ENCODE measurements around the gene NFE2L2.
A peak's percentile ranks its signal among the peaks of the same experiment; 100 is the strongest.
"Not testable (repeated sequence)": the region's sequence is repeated elsewhere in the genome, so short reads cannot be mapped to it uniquely, and the experiment has no call there.

The NFE2L2 gene

DNA sequence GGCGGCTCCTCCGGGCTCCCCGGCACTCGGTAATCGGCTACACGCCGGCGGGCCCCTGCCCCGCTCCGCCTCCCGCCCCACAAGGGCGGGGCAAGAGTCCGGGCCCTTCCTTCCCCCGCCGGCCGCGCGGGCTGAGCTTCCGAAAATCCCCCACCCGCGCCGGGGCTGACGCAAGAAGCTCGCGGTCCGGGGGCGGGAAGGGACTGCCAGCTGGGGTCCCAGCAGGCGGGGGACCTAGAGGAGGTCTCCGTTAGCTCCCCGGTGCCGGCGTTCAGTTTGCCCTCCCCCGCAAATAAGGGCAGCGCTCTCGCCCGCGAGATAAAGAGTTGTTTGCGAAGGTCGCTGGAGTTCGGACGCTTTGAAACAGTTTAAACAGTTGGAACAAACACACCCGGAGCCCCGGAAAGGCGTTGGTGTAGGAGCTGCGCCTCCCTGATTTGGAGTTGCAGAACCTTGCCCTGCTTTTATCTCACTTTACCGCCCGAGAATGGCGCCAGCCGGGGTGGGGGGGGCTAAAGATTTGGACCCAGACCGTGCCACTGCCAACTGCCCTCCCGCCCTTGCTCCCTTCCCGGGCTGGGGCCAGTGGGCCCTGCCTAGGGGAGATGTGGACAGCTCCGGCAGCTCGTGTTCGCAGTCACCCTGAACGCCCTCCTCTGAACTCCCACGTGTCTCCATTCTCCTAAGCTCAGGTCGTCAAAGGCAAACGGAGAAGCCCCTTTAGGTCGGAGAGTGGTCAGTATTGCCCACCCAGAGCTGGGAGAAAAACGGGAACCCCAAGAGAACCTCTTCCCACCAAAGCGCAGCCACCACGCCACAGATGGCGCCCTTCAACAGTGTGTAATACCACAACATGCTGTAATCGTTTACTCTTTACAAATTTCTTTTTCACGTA is at the start of gene NFE2L2:
TSS of gene NFE2L2 (minus strand) at position 35 of the 895 bp plus-strand sequence. CDS start 151 bp downstream, outside the sequence.
- peak; percentile 84 for DNase-seq

DNA sequence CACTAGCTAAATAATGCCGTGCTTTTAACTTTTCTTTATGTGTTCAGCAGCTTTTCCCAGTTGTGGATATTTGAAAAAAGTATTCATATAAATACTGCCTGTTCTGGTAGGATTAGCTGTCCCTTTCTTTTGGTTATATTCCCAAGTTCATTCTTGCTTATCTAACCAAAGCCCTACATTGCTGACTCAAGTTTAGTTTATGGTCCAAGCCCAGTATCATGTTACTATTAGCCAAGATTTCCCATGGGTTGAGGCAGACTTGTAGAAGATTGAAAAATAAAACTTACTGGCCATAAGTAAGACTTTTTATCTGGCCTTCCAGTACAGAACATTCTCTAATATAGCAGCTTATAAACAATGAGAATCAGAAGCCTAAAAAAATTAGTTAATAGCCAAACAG is 49.7 kb upstream of the NFE2L2 start:
- no peak for DNase-seq

DNA sequence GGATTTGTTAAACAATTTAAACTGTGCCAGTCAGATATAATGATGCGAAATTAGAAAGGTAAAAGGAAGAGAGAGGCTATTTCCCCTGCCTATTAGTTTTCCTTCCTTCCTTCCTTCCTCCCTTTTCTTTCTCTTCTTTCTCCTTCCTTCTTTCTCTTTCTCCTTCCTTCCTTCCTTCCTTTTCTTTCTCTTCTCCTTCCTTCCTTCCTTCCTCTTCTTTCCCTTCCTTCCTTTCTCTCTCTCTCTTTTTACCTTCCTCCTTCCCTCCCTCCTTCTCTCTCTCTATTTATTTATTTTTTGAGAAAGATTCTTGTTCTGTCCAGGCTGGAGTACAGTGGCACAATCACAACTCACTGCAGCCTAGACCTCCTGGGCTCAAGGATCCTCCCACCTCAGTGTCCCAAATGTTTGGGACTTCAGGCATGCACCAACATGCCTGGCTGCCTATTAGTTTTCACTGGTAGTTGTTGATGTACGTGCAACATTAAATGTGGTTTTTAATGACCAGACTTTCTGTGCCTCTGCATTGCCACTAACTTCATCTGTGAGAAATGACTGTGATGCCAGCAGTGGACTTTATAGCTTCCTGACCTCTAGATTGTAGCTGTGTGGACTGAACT is 48.7 kb upstream of the NFE2L2 start:
- no peak for DNase-seq

DNA sequence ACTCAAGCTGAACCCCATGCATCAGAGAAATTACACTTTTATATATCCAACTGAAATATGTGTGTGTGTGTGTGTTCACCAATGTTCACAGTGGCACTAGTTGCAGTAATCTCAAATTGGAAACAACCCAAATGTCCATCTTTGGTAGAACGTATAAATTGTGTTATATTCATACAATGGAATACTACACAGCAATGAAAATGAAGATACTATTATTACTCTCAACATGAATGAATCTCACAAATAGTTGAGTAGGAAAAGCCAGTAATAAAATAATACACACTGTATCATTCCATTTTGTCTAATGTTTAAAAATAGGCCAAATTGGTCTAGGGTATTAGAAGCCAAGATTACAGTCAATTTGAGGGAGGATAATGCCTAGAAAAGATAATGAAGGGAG is 48.0 kb upstream of the NFE2L2 start:
- no peak for DNase-seq

DNA sequence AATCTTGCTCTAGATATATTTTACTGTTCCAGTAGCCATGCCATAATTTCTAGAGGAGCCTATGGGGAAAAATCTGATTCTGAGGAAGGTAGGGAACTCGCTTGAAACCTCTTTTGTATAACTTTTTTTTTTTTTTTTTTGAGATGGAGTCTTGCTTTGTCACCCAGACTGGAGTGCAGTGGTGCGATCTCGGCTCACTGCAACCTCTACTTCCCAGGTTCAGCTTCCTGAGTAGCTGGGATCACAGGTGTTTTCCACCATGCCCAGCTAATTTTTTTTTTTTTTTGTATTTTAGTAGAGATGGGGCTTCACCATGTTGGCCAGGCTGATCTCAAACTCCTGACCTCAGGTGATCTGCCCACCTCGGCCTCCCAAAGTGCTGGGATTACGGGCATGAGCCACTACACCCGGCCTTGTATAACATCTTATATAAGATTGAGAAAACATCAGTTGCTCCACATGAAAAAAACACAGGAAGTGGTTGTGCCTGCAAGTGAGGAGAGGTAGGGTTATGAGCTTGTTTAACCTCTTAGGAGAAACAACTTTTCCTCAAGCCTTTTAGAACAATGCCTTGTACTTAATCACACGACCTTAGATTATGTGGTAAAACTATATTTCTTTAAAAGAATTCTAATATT is 45.3 kb upstream of the NFE2L2 start:
- not testable (repeated sequence) for DNase-seq

DNA sequence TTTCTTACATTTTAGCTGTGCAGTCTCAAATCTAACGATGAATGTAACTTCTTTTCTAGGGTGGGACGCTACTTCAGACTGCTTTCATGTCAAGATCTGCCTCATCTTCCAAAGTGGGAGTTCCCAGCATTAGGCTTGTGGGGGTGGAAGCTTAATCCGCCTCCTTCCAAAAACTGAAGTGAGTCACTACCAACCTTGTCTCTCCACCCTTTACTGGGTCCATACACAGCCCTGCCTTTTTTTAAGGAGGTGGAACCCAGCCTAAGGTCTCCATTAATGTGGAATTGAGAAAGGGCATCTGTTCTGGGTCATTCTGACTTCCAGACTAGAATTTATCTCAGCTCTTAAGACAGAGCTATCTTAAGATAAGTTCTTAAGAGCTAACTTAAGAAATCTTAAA is 42.0 kb upstream of the NFE2L2 start:
- no peak for DNase-seq

DNA sequence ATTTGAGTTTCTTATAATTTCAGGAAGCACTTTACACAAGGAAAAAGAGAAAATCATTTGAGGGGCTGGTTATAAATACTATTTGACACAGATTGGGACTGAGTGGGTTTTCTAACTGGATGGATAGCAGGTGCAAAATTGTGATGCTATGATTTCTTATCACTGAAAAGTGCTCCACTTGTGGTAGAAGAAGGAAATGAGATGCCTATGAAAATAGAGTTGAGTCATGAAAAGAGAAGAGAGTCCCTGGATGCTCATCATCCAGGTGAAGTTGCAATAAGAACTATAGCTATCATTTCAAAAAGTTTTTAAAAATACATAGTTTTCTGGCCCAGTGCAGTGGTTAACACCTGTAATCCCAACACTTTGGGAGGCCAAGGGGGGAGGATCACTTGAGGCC is 39.4 kb upstream of the NFE2L2 start:
- DNase-seq = no peak

DNA sequence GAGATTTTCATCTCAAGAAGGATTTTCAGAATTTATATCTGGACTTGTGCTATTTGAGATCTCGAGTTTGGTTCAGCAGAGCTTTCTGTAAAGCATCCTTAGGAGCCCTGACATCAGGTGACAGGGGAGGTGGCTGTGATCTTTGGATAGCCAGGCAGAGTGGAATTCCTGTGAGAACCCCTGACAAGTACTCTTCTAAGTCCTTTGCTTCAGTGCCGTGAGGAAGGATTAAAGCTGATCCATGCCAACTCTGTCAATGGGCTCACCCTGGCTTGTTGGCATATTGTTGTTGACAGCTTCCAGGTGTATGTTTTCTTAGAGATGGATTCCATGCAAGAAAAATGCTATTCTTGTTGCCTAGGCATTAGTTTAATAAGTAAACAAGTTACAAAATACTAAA is 38.0 kb upstream of the NFE2L2 start:
- DNase-seq = no peak

DNA sequence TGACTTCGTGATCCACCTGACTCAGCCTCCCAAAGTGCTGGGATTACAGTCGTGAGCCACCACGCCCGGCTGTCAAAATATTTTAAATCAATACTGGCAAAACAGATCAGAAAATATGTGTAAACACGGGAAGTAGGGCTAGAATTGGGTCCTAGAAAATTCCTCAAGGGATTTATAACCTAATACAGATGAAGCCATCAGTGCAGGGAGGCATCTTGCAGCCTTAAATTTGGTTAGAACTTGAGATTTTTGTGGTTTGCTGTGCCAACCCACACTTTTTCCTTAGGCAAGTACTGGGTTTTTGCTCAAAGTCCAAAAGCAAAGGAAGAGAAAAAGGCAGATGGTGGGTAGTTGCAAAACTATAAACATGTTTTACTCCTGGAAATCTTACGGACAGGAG is 33.7 kb upstream of the NFE2L2 start:
- no peak for DNase-seq

DNA sequence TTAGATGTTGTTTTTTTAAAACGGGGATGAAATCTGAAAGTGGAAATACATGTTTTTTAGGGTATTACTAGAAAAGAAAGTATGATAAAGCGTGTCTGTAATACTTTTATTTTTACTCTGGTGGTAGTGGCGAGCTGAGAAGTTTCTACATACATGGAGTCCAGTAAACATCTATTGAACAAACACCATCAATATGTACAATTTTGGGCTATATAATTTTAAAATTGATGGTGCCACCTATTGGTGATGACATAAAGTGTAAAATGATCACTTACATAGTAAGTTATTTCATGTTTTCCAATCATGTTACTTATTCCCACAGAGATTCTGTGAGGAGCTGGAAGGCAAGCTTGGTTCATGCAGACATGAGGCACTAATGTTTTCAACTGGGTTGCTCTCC is 31.5 kb upstream of the NFE2L2 start:
- DNase-seq = no peak

DNA sequence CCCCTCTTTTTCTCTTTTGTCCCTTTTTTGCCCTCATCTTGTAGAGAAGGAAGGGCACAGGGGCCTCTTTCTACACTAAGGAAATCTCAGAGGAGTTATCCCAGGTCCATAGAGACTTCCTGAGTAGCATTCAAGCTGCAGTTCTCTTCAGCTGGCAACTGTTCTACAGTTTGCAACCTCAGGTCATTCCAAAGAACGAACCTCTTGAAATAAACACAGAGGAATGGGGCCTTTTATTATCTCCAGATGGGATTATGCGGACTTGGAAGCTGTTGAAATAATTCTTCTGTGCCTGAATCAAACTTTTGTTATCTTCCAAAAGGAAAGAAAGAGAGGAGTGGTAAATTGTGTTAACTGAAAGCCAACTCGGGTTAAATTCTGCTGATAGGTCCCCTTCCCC is 31.0 kb upstream of the NFE2L2 start:
- no peak for DNase-seq

DNA sequence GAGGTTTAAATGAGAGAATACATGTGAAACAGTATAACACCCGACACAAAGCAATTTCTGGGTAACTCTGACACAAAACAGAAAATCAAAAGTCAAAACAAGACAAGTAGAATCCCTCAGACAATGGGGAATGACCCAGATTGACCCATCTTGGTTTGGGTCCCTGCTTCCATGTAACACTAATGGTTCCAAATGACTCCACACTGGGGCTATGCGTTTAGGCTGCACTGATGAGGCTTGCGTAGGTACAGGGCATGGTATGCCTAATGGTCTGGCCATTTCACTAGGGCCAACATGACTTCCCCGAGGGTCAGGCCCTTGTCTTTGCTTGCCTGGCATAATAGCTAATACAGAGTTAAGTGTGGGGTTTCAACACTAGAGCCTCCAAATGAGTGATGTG is 27.2 kb upstream of the NFE2L2 start:
- no peak for DNase-seq

DNA sequence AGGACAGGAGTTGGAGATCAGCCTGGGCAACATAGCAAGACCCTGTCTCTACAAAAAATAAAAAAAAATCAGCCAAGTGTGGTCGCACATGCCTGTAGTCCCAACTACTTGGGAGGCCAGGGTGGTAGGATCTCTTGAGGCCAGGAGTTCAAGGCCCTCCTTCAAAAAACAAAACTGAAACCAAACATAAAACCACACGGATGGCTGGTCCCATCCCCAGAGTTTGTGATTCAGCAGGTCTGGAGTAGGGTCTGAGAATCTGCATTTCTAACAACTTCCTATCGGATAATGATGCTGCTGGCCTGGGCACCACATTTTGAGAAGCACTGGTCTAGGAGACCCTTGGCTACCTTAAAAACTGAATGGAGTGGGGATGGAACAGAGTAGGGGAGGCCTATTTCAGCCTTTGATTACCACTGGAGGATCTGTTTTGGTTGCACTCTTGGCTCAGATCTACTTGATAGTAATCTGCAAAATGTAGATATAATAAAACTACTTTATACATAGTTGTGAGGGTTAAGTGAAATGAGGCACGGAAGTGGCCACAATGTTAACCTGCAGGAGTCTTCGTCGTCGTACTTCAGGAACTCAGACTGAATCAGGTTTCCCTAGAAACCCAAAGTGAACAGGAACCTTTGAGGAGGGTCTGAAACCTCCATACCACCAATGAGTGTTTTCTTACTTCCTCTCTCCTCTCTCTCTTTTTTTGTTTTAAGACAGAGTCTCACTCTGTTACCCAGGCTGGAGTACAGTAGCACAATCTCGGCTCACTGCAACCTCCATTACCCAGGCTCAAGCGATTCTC is 25.5 kb upstream of the NFE2L2 start:
- no peak for DNase-seq

DNA sequence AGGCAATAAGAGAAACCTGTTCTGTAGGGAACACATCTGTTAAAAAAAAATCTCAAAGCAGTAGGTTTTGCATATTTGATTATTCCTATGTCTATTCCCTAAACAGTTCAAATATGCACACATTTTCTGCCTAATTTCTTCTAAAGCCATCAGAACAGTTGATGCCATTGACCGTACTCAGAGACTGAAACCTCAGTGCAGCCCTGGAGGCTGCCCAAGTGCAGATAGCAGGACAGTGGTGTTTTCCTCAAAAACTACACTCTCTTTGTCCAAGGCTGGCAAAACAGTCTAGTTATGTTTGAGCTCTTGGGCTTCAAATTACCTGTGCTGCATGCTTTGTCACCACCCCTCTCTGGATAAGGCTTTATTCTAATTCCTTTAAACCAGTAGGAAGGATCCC is 23.3 kb upstream of the NFE2L2 start:
- no peak for DNase-seq

DNA sequence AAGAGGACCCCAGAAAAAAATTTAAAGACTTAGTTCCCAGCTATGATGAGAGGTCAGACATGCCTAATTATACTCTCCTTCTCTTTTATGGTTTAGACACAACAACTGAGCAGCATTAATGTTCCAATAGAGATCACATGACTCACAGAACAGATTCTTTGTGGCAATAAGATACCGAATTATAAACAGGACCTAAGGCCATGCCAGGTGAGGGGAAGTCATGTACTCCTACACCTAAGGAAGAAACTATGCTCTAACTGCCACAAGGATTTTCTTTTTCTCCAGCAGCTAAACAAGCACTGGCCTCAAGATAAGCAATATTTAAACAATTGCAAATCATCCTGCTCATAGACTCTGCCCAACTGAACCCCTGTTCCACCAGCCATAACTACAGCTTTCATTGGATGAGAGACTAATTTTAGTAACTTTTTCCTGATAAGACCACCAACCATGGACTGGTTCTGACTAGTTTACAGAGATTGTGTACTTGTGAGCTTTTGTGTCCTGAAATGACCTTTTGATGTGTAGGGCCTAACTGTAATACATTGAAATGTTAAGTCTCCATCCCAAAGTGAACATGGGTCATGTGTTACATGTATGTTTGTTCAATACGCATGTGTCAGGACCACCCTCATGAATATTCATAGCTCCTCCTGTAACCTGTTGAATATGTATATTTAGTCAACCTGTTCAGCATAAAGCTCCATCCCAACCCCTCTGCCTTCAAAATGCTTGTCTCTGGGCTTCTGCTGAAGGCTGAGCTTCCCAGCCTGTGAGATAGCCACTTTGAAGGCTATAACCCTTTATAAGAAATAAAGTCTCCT is 21.6 kb upstream of the NFE2L2 start:
- no peak for DNase-seq

DNA sequence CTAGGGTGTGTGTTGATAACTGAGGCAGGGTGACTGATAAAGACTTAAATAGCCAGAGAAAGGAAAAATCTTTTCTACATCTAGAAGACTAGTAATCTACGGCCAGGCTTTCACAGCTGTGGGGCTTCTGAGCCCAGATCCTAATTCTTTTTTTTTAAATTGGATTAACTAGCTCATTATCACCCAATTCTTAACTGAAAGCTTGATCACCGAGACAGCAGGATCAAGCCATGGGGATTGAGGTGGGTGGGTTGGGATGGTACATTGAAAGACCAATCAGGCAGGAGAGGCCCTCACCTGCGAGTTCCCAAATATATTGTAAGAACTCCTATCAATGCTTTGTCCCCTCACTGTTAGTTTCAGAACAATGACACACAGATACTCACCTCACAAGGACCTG is 20.0 kb upstream of the NFE2L2 start:
- DNase-seq = no peak

DNA sequence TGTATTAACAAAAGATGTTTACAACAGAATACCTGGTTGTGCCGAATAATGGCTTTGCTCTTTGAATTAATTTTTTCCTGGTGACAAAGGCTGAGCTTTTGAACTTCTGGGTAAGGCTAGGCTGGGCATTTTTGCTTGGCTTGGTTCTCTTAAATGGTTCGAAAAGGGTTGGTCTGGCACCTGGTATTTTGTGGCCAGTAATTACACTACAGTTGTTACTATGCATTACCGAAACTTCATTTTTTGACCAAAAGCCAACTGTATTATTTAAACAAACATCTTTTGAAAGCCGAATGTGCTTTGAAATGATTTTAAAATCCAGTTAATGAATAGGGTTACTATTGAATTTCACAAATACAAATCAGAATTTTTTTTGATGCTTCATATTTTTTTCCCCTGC is 19.4 kb upstream of the NFE2L2 start:
- no peak for DNase-seq

DNA sequence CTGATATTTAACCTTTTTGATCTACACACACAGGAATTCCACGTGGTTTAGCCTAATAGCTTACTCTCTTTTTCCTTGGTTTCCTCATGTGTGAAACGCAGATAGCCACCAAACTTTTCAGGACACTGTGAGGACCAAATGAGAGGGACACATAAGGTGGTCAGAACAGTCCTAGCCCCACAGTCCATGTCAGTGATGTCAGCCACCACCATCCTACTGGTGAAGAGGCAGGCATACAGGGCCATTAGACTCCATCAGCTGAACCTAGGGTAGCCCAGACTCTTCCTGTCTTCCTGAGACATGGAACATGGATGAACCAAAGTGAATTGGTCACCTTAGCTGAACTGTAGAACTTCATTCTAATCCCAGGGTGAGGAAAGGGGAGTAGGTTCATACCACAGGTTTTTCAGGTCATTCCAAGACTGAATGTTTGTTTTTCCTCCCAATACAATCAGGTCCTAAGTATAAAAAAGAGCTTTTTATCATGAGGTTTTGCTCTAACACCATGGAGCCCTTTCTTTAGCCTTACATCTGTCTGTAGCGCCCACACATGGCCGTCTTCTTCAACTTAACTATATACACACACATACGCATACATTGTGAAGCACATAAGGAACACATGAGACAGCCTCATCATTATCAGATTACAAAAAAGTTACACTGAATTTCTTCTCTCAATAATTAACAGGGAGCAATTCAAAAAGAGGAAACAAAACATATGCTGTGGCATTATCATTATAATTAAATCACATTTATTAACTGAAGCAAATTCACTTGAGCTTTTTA is 18.5 kb upstream of the NFE2L2 start:
- no peak for DNase-seq

DNA sequence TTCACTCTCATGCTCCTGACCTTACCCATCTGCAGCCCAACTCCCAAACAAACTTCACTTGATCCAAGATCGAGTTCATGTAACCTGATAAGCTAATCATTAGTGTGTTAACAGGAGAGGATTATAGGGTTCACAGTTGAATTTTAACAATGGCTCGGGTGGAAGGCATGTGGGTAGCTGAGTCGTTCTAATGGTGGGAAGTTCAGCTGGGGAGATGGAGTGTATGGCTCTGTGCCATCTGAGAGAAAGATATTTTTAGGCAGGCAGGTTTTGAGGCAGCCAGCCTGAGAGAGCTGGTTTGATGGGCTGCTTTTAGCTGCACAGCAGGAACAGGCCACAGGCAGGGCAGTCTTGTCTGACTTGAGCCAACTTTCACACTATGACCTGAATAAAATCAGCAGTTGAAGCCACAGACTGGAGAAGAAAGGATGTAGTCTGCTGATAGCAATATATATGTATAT is 17.7 kb upstream of the NFE2L2 start:
- DNase-seq = peak; percentile 6

DNA sequence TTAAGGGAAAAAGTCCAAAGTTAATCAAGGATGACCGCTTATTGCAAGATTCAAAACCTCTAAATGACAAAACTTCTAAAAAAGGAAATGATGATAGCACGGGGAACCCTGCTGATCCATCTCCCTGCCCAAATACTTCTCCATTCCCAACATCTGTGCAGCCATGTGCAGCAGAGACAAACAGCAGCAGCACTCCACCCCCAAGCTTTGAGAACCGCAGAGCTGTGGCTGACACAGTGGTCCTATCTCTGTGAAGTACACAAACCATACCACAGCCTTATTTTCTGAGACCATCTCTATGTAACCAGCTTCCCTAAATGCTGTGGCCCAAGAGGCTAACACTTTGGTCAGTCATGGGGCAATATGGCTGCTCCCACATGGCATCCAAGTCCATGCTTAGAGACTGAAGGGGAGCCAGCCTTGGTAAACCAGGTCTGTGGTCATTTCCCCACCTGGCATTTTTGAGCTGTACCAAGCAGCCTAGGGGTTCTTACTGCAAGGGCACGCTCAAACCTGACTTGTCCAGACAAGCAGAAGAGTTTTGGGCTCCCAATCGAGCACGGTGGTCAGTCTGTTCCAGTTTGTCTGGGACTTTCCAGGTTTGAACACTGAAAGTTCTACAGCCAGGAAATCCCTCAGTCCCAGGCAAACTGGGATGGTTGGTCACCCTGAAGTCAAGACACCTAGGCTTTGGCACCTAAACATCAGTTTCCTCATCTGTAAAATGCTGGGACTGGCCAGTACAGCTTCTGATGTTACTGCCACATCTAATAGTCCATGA is 17.1 kb upstream of the NFE2L2 start:
- no peak for DNase-seq

DNA sequence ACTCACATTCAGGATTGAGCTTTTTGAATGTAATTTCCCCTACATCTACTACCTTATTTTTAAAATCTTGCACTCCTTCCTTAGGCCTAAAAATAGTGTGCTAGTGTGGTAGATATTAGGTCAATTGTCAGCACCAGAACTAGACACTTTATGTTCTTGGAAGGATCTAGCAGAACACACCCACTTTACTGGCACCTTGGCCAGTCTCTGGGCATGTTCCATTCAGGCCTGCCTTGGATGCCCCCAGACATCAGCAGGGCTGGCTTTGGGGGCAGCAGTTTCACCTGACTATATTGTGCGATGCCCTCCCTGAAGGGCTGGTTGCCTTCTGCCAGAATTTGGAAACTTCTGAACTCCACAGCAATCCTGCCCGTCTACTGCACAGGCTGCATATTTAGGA is 15.3 kb upstream of the NFE2L2 start:
- DNase-seq = no peak
